GM19467 (cell line): ENCODE measurements around the gene ZBTB47.

Source experiments
- ATAC-seq: cut with Tn5 transposase; IDR thresholded peaks from one replicate; pipeline ENCODE4 v1.9.1; 2021; ENCODE audit warnings: mild to moderate bottlenecking, moderate library complexity; ENCODE audit not compliant: unreplicated experiment

Gene ZBTB47

DNA sequence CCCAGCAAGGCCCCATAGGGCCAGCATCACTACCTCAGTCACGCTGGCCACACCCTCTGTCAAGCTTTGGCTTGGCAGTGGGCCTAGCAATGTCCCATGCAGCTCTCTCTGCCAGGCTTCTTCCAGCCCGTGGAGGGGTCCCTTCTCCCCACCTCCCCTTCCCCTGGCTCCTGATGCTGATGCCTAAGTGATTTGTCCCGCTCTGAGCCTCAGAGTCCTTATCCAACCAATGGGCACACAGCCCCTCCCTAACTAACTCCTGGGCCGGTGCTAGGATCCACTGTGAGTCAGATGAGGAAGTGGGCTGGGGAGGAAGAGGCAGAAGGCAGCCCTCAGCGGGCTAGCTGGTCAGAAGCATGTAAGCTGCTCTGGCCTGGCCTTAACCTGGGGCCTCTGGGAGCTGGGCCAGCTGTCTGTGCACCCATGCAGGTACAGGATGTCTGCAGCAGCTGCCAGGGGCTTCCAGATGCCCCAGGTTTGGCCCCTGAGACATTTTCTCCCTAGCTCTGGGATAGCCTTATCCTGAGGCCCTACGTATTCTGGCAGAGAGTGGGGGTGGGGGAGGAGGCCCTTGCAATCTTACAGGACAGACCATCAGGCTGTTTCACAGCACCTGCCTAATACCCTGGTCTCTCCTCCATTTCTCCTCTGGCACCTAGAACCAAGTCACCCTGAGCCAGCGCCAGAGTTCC lies 740 bp upstream of the ZBTB47 start:
- peak; percentile 70 for ATAC-seq

DNA sequence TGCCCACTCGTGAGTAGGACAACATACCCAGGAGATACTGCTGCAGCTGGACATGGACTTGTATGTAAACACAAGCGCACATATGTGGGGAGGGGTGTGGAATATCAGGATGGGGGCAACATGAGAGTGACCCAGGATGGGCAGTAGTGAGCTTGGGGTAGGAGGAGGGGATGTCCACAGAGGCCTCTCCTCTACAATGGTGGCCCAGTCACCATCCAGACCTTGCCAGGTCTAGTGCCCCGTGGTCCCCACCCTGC lies 266 bp upstream of the ZBTB47 start:
- no peak for ATAC-seq

DNA sequence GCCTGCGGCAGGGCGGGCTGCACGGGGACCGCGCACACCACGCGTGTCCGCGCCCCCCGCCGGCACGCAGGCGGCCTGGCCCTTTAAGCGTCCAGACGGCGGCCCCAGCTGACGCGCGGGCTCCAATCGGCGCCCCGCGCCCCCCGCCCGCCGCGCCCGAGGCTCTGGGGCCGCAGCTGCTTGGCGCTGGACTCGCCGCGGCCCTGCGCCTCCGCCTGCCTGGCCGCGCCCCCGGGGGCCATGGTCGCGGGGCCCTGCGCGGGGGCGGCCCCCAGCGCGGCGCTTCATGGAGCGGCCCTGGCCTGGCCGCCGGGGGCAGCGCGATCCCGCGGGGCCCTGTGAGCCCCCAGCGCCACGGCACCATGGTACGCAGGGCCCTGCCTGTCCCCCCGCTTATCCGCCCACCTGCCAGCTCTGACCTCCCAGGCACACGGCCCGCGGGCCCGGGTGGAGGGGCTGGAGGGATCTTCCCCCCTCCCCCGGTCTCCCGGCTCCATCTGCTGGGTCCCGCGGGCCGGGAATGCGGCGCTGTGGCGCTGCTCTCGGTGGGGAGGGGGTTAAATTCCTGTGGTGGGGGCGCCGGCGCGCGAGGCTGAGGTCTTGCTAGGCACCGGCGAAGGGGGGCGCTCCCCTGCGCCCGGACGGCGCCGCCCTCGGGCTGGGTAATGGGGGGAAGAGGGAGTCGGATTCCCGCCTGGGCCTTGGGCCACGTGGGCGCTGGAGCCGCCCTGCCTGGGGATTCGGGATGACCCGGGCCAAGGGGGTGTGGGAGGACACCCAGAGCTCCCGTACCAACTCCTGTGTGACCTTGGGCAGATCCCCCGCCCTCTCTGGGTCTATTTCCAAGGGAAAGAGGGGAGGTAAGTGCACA lies 1.1 kb downstream of the ZBTB47 start:
- no peak for ATAC-seq

DNA sequence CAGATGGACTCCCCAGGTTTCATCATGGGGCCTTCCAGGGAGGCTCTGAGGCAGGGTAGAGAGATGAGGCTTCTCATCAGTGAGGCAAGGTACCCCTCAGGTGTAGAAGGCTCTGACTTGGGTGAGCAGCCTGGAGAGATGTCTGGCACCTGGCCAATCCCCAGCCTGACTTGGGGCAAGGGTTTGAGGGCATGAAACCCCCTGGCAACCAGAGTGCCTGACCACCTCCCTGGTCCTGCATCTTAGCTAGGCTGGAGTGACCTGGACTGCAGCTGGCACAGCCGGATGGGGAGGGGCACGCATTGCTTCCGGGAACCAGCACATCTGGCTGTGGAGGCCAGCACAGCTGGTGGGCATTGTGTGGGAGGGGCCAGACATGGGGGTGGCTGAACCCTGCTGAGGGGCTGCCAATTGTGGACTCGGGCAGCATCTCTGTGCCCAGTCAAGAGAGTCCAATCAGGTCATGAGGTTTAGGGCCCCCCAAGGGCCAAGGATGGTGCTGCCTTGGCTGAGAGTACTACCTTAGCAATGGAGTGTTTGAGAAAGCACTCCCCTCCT lies 1.9 kb downstream of the ZBTB47 start:
- no peak for ATAC-seq

DNA sequence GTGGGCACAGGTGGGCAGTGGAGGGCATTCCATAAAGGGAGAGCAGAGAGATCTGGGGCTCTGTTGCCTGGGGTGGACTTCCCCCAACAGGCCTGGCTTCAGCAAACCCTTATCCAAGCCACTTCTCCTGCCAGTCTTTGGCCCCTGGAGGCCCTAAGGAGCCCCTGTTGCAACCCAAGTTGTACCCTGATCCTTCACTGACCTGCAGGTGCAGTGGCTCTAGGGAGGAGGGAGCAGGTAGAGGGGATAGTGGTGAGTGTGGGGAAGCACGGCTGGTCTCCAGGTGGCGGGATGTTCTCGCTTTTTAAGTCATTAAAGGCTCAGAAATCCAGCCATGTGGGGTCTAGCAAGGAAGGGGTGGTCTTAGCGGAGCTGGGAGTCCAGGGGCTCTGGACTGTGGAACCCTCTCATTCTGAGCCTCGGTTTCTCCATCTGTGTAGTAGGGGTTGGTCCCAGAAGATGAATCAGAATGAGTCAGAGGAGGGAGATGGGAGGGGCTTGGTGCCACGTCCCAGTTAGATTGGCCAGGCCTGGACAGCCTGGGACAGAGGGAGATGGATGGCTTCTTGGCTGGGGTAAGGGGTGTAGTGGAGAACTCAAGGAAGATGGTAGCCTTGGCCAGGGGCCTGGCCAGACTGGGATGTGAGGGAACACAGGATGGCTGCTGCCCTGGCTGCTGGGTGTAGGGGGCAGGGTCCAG lies 2.6 kb downstream of the ZBTB47 start:
- no peak for ATAC-seq

DNA sequence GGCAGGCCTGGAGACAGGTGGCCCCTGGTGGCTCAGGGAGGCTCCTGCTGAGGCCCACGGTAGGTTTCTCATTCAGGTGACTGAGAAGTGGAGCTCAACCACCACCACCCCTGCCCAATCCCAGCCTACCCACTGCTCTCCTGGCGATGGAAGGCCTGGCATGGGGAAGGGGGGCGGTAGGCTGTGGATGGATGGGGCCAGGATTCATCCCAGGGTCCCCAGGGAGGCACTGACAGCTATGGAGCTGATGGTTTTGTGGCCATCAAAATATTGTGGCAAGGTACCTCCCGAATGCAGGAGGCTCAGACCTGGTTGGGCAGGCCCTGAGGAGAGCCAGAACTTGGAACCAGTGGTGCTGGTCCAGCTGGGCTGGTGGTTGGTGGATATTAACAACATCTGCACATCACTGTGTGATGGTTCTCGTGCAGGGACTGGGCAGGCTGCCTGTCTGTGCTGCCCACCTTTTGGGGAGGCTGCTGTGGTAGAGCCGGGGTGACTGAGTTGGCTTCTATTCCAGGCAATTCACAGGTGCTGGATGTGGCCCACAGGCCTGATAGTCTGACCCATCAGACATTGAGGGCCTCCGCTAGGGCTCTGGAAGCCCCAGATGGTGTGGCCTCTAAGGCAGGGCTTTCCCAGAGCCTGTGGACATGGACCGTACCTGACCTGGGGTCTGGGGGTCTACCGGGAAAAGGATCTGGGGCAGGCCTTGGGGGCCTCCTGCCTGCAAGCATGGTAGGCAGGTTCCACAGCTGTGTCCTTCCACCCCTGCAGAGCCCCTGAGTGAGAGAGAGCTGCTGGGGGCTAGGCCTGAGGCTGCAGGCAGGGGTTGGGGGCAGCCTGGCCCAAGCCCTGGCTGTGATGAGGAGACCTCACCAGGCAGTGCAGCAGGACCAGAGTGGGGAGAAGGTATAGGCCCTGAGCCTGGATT lies 3.4 kb downstream of the ZBTB47 start:
- ATAC-seq, result no peak

DNA sequence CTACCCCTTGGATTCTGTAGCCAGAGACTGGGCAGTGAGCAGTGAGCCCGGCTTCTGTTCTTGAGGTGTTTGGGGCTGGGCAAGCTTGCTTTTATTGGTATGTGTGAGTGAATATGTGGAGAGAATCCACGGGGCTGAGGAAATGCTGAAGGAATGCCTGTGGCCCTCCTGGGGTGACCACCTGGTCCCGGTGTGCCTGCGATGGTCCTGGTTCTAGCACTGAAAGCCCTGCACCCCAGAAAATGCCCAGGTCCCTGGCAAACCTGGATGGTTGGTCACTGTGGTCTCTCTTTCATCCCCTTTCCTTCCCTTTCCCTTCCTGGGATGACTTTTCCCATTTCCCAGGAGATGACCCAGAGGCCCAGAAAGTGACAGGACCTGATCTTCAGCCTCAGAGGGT lies 4.2 kb downstream of the ZBTB47 start:
- no peak for ATAC-seq

DNA sequence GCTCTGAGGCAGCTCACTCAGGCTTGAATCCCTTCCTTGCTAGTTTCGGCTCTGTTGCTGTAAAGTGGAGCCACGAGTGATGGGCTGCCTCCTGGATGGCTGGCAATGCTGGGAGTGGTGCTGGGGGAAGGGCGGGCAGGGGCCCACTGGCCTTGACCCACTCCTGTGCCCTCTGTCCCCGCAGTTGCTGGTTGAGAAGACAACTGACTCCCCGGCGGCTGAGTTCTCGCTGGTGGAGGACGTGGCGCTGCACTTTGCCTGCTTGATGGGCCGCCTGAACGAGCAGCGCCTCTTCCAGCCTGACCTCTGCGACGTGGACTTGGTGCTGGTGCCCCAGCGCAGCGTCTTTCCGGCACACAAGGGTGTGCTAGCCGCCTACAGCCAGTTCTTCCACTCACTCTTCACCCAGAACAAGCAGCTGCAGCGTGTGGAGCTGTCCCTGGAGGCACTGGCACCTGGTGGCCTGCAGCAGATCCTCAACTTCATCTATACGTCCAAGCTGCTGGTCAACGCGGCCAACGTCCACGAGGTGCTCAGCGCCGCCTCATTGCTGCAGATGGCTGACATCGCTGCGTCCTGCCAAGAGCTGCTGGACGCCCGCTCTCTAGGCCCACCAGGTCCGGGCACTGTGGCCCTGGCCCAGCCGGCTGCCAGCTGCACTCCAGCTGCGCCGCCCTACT lies 4.7 kb downstream of the ZBTB47 start:
- ATAC-seq, result no peak

DNA sequence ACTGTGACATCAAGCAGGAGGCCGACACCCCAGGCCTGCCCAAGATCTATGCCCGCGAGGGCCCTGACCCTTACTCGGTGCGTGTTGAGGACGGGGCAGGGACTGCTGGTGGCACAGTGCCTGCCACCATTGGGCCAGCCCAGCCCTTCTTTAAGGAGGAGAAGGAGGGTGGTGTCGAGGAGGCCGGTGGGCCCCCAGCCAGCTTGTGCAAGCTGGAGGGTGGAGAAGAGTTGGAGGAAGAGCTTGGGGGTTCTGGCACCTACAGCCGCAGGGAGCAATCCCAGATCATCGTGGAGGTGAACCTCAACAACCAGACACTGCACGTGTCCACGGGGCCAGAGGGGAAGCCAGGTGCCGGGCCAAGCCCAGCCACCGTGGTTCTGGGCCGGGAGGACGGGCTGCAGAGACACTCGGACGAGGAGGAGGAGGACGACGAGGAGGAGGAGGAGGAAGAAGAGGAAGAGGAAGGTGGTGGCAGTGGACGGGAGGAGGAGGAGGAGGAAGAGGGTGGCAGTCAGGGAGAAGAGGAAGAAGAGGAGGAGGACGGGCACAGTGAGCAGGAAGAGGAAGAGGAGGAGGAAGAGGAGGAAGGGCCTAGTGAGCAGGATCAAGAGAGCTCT lies 5.4 kb downstream of the ZBTB47 start:
- ATAC-seq, result no peak

DNA sequence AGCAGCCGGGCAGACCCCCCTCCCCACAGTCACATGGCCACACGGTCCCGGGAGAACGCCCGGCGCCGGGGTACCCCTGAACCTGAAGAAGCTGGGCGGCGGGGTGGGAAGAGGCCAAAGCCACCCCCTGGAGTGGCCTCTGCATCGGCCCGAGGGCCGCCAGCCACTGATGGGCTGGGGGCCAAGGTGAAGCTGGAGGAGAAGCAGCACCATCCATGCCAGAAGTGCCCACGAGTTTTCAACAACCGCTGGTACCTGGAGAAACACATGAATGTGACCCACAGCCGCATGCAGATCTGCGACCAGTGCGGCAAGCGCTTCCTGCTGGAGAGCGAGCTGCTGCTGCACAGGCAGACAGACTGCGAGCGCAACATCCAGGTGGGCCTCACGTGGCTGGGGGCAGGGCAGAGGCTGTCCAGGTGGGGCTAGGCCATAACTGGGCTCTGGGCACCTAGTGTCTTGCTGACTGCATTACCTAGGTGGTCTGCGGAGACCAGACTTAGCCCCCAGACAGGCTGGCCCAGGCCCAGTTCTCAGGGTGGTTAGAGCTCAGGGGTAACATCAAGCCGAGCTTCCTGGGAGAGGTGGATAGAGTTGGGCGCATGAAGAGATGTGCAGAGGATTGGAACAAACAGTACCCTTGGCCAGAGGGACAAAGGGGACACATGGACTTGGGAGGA lies 6.1 kb downstream of the ZBTB47 start:
- ATAC-seq, result no peak

DNA sequence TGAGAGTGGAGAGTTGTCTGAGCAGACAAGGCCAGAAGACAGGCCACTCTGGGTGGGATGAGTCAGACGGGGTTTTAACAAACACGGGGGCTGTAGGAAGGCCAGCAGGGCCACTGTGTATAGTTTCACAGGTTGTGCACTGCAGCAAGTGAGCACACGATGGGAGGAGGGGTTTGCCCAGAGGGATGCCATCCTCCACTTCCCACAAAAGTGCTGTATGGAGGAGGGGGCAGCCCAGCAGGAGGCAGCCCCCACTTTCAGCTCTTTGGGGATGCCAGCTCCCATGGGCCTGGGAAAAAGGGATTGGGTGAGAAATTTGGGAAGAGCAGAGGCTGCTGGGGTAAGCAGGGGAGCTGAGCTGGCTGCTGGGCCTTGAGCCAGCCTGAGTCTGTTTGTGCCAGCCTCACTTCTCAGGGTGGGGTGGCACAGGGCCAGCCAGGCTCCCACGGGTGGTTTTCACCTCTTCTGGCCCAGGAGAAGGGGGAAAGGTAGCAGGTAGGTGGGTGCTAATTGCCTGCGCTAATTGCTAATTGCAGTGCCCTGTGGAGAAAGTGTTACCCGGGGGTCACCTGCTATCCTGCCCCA lies 6.7 kb downstream of the ZBTB47 start:
- no peak for ATAC-seq

DNA sequence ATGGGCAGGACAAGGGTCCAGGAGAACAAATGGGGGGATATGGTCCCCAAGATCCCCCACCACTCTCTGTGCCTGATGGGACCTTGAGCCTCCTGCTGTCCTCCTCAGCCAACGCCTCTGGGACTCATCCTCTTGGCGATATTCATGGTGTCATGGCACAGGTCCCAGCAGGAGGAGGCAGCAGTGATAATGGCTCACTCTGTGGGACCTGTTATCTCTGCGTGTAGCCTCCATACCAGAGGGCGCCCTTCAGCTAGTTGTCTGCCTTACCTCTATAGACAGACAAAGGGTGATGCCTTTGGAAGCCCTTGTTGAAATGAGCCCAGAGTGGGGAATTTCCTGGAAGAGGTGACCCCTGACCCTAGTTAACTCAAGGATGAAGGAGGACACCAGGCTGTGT lies 7.4 kb downstream of the ZBTB47 start:
- ATAC-seq, result no peak

DNA sequence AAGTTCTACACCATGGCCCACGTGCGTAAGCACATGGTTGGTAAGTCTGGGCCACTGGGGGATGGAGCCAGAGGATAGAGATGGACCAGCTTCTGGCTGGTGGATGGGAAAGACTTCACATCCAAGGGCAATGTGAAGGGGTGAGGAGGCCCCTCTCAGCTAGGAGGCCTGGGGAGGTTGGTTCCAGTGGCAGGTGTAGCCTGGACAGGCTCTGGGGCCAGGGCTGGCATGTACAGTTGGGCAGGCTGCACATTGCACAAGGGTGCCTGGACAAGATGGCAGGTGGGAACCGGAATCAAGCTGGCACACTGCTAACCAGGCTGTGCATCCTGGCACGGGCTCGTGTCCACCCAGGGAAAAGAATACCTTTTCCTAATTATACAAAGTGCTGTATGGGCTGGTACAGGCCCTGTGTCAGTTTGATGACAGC lies 8.1 kb downstream of the ZBTB47 start:
- ATAC-seq, result no peak

DNA sequence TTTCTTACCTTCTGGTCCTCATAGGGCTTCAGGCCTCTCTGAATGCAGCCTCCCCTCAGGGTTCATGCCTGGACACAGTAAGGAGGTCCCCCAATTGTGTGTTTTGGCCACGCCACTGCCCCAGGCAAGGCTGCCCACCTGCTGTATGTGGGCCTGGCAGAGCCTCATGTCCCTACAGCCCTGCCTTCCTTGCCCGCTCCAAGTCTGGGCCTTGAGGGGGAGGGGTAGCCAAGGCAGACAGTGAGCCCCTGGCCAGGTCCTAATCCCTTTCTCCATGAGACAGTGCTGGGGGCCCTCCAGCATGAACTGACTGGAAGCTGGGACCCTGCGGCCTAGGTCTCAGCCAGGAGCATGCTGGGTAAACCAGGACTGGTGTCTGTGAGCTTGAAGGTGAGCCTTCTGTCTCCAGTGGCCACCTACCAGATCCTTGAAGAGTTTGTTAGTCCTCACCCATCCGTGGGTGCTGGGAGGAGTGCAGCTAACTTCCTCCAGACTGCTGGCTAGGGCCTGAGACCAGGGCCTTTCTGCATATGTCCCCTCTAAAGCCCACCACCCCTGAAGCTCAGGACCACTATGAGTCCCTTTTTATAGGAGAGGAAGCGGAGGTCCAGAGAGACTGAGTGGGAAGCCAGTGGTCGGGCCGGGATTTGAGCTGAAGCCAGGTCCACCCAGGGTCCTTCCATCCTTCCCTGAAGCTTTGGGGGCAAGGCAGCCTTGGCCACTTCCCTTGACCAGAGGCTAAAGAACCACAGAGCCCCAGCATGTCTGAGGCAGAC lies 8.7 kb downstream of the ZBTB47 start:
- no peak for ATAC-seq

DNA sequence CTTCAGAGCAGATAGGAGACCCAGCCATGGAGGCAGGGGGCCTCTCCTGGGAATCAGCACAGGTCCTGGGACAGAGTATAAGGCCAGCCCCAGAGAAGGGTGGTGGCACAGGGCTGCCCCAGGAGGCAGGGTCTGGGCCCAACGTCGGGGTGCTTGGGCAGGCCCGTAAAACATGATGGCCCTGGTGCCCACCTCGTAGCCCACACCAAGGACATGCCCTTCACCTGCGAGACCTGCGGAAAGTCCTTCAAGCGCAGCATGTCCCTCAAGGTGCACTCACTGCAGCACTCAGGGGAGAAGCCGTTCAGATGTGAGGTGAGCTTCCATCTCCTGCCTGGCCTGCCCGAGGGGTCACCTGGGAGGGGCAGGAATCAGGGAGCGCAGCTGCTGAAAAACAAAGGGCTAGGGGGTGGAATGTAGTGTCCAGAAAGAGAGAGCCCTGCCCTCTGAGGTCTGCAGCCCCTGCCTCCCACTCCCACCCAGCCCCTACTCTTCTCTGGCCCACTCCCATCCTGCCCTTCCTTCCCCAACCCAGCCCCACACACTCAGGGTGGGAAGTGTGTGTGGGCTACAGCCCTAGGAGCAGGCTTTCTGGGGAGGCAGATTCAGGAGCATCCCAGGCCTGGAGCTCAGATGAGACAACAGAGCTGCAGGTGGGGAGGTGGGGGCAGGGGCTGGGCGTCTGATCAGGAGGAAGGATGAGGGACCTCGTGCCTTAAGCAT lies 9.5 kb downstream of the ZBTB47 start:
- ATAC-seq, result no peak

DNA sequence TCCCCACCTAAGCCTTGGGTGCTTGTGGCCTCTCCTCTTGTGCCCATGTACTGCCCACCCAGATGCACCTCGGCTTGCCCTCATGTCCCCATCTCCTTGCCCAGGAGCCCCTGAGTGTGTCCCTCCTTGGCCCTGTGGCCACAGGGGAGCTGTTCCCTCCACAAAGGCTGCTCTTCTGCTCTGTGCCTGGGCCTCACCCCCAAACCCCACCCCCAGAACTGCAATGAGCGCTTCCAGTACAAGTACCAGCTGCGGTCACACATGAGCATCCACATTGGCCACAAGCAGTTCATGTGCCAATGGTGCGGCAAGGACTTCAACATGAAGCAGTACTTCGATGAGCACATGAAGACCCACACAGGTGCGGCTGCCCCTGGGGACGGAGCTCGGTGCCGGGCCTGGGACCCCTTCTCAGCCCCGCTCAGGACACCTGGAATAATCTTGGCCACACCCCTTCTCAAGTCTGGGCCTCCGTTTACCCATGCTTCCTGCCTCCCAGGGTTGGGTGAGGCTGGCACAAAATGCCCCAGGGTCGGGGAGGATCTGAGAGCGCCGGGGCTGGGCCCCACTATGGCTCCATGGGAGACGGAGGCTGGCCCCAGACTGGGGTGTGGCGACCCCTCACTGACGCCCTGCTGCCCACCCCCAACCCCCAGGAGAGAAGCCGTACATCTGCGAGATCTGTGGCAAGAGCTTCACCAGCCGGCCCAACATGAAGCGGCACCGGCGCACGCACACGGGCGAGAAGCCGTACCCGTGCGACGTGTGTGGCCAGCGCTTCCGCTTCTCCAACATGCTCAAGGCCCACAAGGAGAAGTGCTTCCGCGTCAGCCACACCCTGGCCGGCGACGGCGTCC lies 10.3 kb downstream of the ZBTB47 start:
- no peak for ATAC-seq
